Brain microvascular endothelial cell (primary cell): ENCODE data around the gene EBLN2.

Experiments
- DNase-seq: peaks from one replicate; pipeline ENCODE4 v3.0.0-alpha.2; 2020
- H3K27ac ChIP-seq: fragments of 250-450 bp; sonication (Bioruptor Pico); 2 replicates; pipeline ENCODE4 v1.5.1; 2020; ENCODE audit warnings: mild to moderate bottlenecking, moderate library complexity
- H3K27me3 ChIP-seq: fragments of 250-450 bp; sonication (Bioruptor Pico); replicated peaks from 2 replicates; pipeline ENCODE4 v1.5.1; 2020; ENCODE audit warnings: mild to moderate bottlenecking
- H3K36me3 ChIP-seq: fragments of 250-450 bp; sonication (Bioruptor Pico); replicated peaks from 2 replicates; pipeline ENCODE4 v1.5.1; 2020; ENCODE audit warnings: mild to moderate bottlenecking
- H3K4me3 ChIP-seq: 2 replicates; pipeline ENCODE4 v1.5.1; 2011; ENCODE audit warnings: low read depth, mild to moderate bottlenecking, control low read depth, low read length, moderate library complexity
- in situ Hi-C: cut with HindIII; loops from 2 replicates; pipeline ENCODE4 v1.10.0; 2017; ENCODE audit warnings: low sequenced_read_pairs, low pct_ligation_motif_present
- TF ChIP-seq, protein P1 (sequence below): IDR thresholded peaks from 2 replicates; pipeline ENCODE4 v1.5.1; 2011; ENCODE audit warnings: low read depth, mild to moderate bottlenecking, moderate library complexity, low read length, control low read depth, inconsistent platforms; ENCODE audit errors: missing control alignments

Gene EBLN2

DNA sequence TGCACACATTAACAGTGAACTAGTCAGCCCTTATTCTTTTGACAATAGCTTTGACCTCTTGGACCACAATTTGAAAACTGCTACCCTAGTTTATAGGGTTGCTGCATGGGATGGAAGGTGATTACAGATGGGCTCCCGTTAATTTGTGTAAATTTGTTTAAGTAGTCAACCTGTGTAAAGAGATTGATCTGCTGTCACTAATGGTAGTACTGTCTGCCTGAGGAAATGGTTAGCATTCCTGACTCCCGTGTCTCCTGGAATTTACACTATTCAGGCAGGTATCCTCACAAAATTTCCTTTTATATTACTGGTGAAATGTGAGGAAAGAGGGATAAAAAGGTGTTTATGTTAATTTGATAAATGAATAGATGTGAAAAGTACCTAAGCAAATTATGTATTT, 15.3 kb upstream of the EBLN2 start:
- no peak overlapping the region for H3K4me3 ChIP-seq
- H3K36me3 ChIP-seq, result no peaks in the 10 kb centered on the region
- no peak for DNase-seq
- no peaks in the 10 kb centered on the region for H3K27me3 ChIP-seq
- in situ Hi-C loops, result no loop called here
- TF ChIP-seq, protein P1, sequence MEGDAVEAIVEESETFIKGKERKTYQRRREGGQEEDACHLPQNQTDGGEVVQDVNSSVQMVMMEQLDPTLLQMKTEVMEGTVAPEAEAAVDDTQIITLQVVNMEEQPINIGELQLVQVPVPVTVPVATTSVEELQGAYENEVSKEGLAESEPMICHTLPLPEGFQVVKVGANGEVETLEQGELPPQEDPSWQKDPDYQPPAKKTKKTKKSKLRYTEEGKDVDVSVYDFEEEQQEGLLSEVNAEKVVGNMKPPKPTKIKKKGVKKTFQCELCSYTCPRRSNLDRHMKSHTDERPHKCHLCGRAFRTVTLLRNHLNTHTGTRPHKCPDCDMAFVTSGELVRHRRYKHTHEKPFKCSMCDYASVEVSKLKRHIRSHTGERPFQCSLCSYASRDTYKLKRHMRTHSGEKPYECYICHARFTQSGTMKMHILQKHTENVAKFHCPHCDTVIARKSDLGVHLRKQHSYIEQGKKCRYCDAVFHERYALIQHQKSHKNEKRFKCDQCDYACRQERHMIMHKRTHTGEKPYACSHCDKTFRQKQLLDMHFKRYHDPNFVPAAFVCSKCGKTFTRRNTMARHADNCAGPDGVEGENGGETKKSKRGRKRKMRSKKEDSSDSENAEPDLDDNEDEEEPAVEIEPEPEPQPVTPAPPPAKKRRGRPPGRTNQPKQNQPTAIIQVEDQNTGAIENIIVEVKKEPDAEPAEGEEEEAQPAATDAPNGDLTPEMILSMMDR, result no peak
- H3K27ac ChIP-seq, result no peak overlapping the region

DNA sequence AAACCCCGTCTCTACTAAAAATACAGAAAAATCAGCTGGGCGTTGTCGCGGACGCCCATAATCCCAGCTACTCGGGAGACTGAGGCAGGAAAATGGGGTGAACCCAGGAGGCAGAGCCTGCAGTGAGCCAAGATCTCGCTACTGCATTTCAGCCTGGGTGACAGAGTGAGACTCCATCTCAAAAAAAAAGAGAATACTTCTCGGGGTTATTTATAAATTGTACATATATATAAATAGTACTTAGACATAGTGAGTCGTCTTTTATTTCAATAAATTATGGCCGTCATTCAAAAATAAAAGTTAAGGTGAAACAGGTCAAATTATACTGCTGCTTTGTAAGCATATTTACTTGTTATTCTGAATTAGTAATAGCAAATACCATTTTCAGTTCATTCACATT, 12.1 kb upstream of the EBLN2 start:
- Histone ChIP-seq H3K27ac (no peak overlapping the region), H3K36me3 (no peaks in the 10 kb centered on the region), H3K27me3 (no peaks in the 10 kb centered on the region), H3K4me3 (no peak overlapping the region)
- no peak for DNase-seq
- TF ChIP-seq, protein P1, result no peak
- in situ Hi-C loops, result no loop called here

GRCh38 chr3:73052857-73053256, 8.6 kb upstream of the EBLN2 start:
- H3K4me3 ChIP-seq, result no peak overlapping the region
- in situ Hi-C loops, result no loop called here
- H3K27me3 ChIP-seq, result no peaks in the 10 kb centered on the region
- TF ChIP-seq, protein P1, result no peak
- no peak overlapping the region for H3K27ac ChIP-seq
- H3K36me3 ChIP-seq, result no peaks in the 10 kb centered on the region
- no peak for DNase-seq

DNA sequence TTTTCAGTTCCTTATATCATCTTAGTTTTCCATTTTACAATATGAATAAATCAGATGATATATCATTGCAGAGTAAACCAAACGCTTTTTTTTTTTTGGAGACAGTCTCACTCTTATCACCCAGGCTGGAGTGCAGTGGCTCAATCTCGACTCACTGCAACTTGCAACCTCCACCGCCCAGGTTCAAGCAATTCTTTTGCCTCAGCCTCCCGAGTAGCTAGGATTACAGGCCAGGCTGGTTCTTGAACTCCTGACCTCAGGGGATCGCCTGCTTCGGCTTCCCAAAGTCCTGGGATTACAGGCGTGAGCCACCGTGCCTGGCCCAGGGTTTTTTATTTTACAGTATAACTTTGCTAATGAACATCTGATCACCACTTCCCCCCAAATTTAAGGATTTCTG, 5.9 kb upstream of the EBLN2 start:
- peak overlapping the region; percentile 43 for H3K27ac ChIP-seq
- H3K4me3 ChIP-seq, result no peak overlapping the region
- no peak for DNase-seq
- no peaks in the 10 kb centered on the region for H3K27me3 ChIP-seq
- in situ Hi-C loops, result no loop called here
- TF ChIP-seq, protein P1, result no peak
- H3K36me3 ChIP-seq, result no peaks in the 10 kb centered on the region

DNA sequence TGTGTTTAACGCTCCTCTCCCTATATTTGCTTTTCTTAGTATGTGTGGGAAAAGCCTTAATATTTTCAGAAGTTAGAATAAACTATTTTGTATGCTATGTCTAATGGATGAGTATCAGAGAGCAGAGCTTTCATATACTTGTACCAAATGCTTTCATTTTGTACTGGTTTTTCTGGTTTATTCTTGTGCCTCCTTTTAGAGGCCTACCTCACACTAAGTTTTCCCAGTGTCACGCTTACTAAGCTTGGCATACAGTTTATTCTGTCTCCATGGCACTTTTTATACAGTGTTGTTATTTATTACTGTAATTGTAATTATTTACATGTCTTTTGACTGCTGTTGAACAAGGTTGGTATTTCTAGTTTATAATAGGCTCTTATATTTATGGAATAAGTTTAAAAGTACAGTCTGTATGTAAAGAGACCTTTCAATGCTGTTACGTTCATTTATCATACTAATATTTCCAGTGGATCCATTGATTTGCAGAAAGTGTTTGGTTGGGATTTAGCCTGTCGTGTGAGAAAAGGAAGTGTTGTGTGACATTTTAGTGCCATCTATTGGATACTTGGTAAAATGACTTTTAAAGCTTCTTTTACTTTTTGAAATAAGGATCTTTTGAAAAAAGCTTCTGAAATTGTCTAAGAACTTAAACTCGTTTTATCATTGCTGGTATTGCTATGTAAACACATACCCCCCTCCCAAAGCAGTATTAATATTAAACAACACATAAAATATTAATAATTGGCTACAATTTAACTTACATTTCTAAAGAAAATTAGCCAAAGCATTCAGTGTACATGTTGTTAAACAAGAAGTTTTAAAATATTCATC, 5.2 kb upstream of the EBLN2 start:
- no peak for DNase-seq
- TF ChIP-seq, protein P1, result peak; percentile 37
- in situ Hi-C loops, result no loop called here
- Histone ChIP-seq H3K27me3 (no peaks in the 10 kb centered on the region), H3K36me3 (no peaks in the 10 kb centered on the region), H3K4me3 (no peak overlapping the region), H3K27ac (peak overlapping the region; percentile 43)

- TF ChIP-seq, protein P1, result no peak
- DNase-seq, result no peak
- H3K4me3 ChIP-seq, result no peak overlapping the region
- H3K27me3 ChIP-seq, result no peaks in the 10 kb centered on the region
- in situ Hi-C loops, result no loop called here
- no peak overlapping the region for H3K27ac ChIP-seq
- H3K36me3 ChIP-seq, result no peaks in the 10 kb centered on the region
These were observed 4.7 kb upstream of the EBLN2 start for GRCh38 chr3:73056845-73057150.
